T-cell (primary cell): ENCODE measurements around the gene PFDN5. TPM values are rescaled to one million over a fixed set of nuclear protein-coding genes. Genes with fewer than 3 reads are reported as not detected.
A peak's percentile ranks its signal among the peaks of the same experiment; 100 is the strongest.

Source experiments
- ATAC-seq, 4 experiments: fragments of 200-7000 bp in 3 of 4; fragments of 150-1000 bp in 1 of 4; cut with Tn5 transposase; replicated peaks in 1 of 4; 1 replicate in 3 of 4; 2 replicates in 1 of 4; pipeline ENCODE4 v1.10.0; 2021; ENCODE audit warnings: moderate library complexity in 3 of 4, mild to moderate bottlenecking in 2 of 4, moderate number of reproducible peaks in 1 of 4
- CTCF ChIA-PET, 2 donors: fragments of 300-600 bp; sonication (Branson Sonifier 250); formaldehyde crosslinking; loops; one replicate each; lab custom pipeline; 2022; ENCODE audit warnings: antibody characterized with exemption in 2 of 2; lab: Charles Lee
- POLR2A ChIA-PET, 2 donors: fragments of 300-600 bp; sonication (Branson Sonifier 250); formaldehyde crosslinking; loops; one replicate each; lab custom pipeline; 2022; ENCODE audit warnings: antibody characterized with exemption in 2 of 2; lab: Charles Lee
- DNase-seq, 35 experiments: peaks; one replicate each; pipeline versions ENCODE4 v3.0.0 to v3.0.0-alpha.2; 2013 to 2023
- H3K27ac ChIP-seq: one replicate; pipeline ENCODE4 v1.5.1; 2013; ENCODE audit warnings: low read length
- H3K27me3 ChIP-seq, 2 experiments: replicated peaks in 1 of 2; 1 replicate in 1 of 2; 2 replicates in 1 of 2; pipeline versions ENCODE4 v1.6.1 to v1.7.0; 2013; ENCODE audit warnings: low read length in 1 of 2, mixed read lengths in 1 of 2; ENCODE audit not compliant: control insufficient read depth in 2 of 2, insufficient read depth in 2 of 2; ENCODE audit errors: extremely low read depth in 1 of 2
- H3K36me3 ChIP-seq, 2 donors: 1 replicate in 1 of 2; 2 replicates in 1 of 2; pipeline versions ENCODE4 v1.6.1 to v1.7.0; 2013; ENCODE audit warnings: low read length in 1 of 2; ENCODE audit not compliant: control insufficient read depth in 2 of 2, insufficient read depth in 1 of 2; ENCODE audit errors: extremely low read depth in 1 of 2
- H3K4me1 ChIP-seq, 2 experiments: 1 replicate in 1 of 2; 2 replicates in 1 of 2; pipeline versions ENCODE4 v1.6.1 to v1.7.0; 2013; ENCODE audit warnings: low read length in 2 of 2, mixed read lengths in 1 of 2; ENCODE audit not compliant: insufficient read depth in 2 of 2, control insufficient read depth in 1 of 2; ENCODE audit errors: extremely low read depth in 1 of 2
- H3K4me3 ChIP-seq, 2 donors: 1 replicate in 1 of 2; 2 replicates in 1 of 2; pipeline versions ENCODE4 v1.5.1 to v1.7.0; 2013; ENCODE audit warnings: mild to moderate bottlenecking in 2 of 2, low read length in 1 of 2, moderate library complexity in 1 of 2; ENCODE audit not compliant: control insufficient read depth in 1 of 2; ENCODE audit errors: extremely low read depth in 1 of 2
- H3K9me3 ChIP-seq: 2 replicates; pipeline ENCODE4 v1.7.0; 2013
- H3K27ac Mint-ChIP-seq, 2 donors: one replicate each; pipeline ENCODE4 v1.8.0; 2020 to 2021; ENCODE audit warnings: mild to moderate bottlenecking in 2 of 2, mixed read lengths in 2 of 2
- H3K27me3 Mint-ChIP-seq, 2 donors: one replicate each; pipeline ENCODE4 v1.8.0; 2021 to 2022; ENCODE audit warnings: mixed read lengths in 2 of 2
- H3K36me3 Mint-ChIP-seq: one replicate; pipeline ENCODE4 v1.8.0; 2021; ENCODE audit warnings: mixed read lengths
- H3K4me1 Mint-ChIP-seq, 3 donors: one replicate each; pipeline ENCODE4 v1.8.0; 2020 to 2022; ENCODE audit warnings: mixed read lengths in 3 of 3, mild to moderate bottlenecking in 1 of 3
- H3K4me3 Mint-ChIP-seq, 3 donors: one replicate each; pipeline ENCODE4 v1.8.0; 2020 to 2022; ENCODE audit warnings: mild to moderate bottlenecking in 3 of 3, mixed read lengths in 3 of 3, moderate library complexity in 3 of 3
- H3K9me3 Mint-ChIP-seq, 3 donors: one replicate each; pipeline ENCODE4 v1.8.0; 2020 to 2022; ENCODE audit warnings: mixed read lengths in 3 of 3
- WGBS: methylation state at CpG from one replicate; pipeline ENCODE4 v1.1.5; 2013; ENCODE audit warnings: missing lambda C conversion rate; ENCODE audit not compliant: insufficient coverage; 5-methylcytosine and 5-hydroxymethylcytosine counted together
- total RNA-seq, 35 experiments: library from RNA in 6 of 35; stranded (reverse) in 6 of 35; fragments of 120-200 nt in 1 of 35; gene quantifications; one replicate each; pipeline versions ENCODE4 v1.2.1 to v1.2.4 and lab custom pipeline; 2013 to 2026

Gene PFDN5
- total RNA-seq, 5 donors from 2014 or later (not counting 1 experiment from before 2014, with no cell fraction given): 591 to 643 (median 612) TPM

DNA sequence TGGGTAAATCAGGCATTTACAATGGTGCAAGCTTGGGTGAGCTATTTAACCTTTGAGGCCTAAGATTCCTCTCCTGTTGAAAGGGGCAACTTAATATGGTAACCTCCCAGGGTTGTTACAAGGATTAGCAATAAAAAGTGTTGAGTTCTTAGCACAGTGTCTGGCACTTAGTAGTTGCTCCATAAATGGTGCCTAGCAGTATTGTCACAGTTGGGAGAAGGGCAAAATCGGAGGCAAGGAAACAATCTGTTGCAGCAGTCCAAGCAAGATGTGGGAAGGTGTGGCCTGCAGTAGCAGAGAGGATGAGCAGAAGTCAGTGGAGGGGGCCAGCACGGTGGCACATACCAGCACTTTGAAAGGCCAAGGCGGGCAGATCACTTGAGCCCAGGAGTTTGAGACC, 48.1 kb downstream of the PFDN5 start:
- 0% methylated on average over 1 of the region's 3 CpGs for WGBS
- Mint-ChIP-seq H3K9me3 (no peaks in the 10 kb centered on the region), H3K27me3 (peaks cover 1 to 4% of the 10 kb centered on the region in 2 donors), H3K36me3 (no peaks in the 10 kb centered on the region), H3K27ac (peak overlapping the region in 1 of 2 donors; percentile 91), H3K4me3 (peak overlapping the region; percentile 43 to 91 (median 63)), H3K4me1 (peaks cover 19 to 21% (median 20%) of the 10 kb centered on the region in 3 donors)
- ATAC-seq: no peak
- Histone ChIP-seq H3K27me3 (peaks cover 0 to 13% of the 10 kb centered on the region in 2 experiments), H3K36me3 (no peaks in the 10 kb centered on the region), H3K4me1 (peaks cover 6 to 15% of the 10 kb centered on the region in 2 experiments), H3K4me3 (no peak overlapping the region), H3K9me3 (no peaks in the 10 kb centered on the region), H3K27ac (no peak overlapping the region)
- no peak for DNase-seq
- ChIA-PET POLR2A (no interaction called here), CTCF (interaction anchor here in 1 of 2 donors (0.7 to 2.7 kb wide), 3 partner anchors 20 to 68 kb away, joined by 4 to 26 read pairs (median 4); partner anchors contain the start of gene AAAS)

DNA sequence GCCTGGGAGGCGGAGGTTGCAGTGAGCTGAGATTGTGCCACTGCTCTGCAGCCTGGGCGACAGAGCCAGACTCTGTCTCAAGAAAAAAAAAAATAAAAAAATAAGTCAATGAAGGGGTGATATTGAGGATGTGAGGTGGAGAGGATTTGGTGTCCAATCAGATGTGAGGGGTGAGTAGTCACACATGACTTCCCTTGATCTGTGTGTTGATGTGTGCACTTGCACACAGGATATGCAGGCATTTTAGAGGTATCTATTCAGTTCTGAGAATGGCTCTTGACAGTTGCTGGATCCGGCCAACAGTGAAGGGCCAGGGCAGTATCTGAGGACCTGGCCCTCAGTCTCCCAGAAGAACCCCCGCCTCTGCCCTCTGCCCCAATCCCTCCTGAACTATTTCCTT, 48.6 kb downstream of the PFDN5 start:
- H3K36me3 ChIP-seq: no peaks in the 10 kb centered on the region
- ATAC-seq (peak in 3 of 4 experiments; percentile 21 to 62 (median 47)), DNase-seq (peak in 3 of 35 experiments; percentile 4 to 42 (median 18))
- peaks cover 0 to 8% of the 10 kb centered on the region in 2 experiments for H3K27me3 ChIP-seq
- H3K9me3 ChIP-seq: no peaks in the 10 kb centered on the region
- Mint-ChIP-seq H3K9me3 (no peaks in the 10 kb centered on the region), H3K27ac (peak overlapping the region; percentile 73 to 85), H3K36me3 (no peaks in the 10 kb centered on the region), H3K4me3 (peak overlapping the region; percentile 72 to 91 (median 75)), H3K27me3 (peaks cover 0 to 3% of the 10 kb centered on the region in 2 donors), H3K4me1 (peaks cover 19 to 21% (median 20%) of the 10 kb centered on the region in 3 donors)
- 100% methylated on average over 1 of the region's 4 CpGs for WGBS
- H3K4me3 ChIP-seq: no peak overlapping the region
- peaks cover 6 to 15% of the 10 kb centered on the region in 2 experiments for H3K4me1 ChIP-seq
- POLR2A ChIA-PET: interaction anchor here (0.7 to 1.0 kb wide), 2 partner anchors 36 kb away, joined by 5 read pairs; partner anchors contain the start of gene SP1 (in 1 of the 2)
- H3K27ac ChIP-seq: no peak overlapping the region
- CTCF ChIA-PET: interaction anchor here in 1 of 2 donors (0.7 to 2.7 kb wide), 6 partner anchors 9 to 75 kb away, joined by 4 to 26 read pairs (median 4); partner anchors contain the start of genes AAAS and ESPL1

DNA sequence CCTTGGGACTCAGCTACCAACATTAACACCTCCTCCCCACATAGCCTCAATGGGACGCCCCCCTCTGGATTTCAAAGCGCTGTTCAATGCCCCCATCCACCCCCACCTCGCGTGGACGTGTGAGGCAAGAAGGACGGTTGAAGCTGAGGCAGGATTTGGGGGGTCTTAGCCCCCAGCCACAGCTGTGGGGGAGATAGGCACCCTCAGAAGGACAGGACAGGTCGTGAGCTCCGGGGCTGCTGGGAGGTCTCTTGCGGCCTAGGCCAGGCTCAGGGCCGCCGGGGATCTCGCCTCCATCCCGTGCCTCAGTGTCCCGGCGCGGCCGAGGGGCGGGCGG, 49.1 kb downstream of the PFDN5 start:
- peak in 3 of 4 experiments; percentile 5 to 38 (median 6) for ATAC-seq
- no peaks in the 10 kb centered on the region for H3K9me3 Mint-ChIP-seq
- 3% methylated on average over 14 of the region's 19 CpGs for WGBS
- ChIA-PET CTCF (interaction anchor here (0.5 to 2.7 kb wide), 15 partner anchors 8 to 185 kb away, joined by 3 to 26 read pairs (median 5); partner anchors contain the start of genes AAAS (in 2 of the 2), ESPL1 (in 1 of the 2), PFDN5 (in 1 of the 2) and SP1 (in 1 of the 2)), POLR2A (interaction anchor here (0.7 to 1.0 kb wide), 2 partner anchors 35 kb away, joined by 5 read pairs; partner anchors contain the start of gene SP1 (in 1 of the 2))
- H3K4me3 Mint-ChIP-seq: peak overlapping the region; percentile 72 to 91 (median 75)
- Histone ChIP-seq H3K27ac (no peak overlapping the region), H3K4me1 (peaks cover 6 to 15% of the 10 kb centered on the region in 2 experiments), H3K36me3 (no peaks in the 10 kb centered on the region), H3K9me3 (no peaks in the 10 kb centered on the region), H3K27me3 (peaks cover 0 to 5% of the 10 kb centered on the region in 2 experiments), H3K4me3 (peak overlapping the region in 1 of 2 donors; percentile 18)
- no peaks in the 10 kb centered on the region for H3K36me3 Mint-ChIP-seq
- peaks cover 0 to 3% of the 10 kb centered on the region in 2 donors for H3K27me3 Mint-ChIP-seq
- peak in 1 of 35 experiments; percentile 26 for DNase-seq
- peak overlapping the region; percentile 73 to 85 for H3K27ac Mint-ChIP-seq
- peaks cover 19 to 21% (median 20%) of the 10 kb centered on the region in 3 donors for H3K4me1 Mint-ChIP-seq

DNA sequence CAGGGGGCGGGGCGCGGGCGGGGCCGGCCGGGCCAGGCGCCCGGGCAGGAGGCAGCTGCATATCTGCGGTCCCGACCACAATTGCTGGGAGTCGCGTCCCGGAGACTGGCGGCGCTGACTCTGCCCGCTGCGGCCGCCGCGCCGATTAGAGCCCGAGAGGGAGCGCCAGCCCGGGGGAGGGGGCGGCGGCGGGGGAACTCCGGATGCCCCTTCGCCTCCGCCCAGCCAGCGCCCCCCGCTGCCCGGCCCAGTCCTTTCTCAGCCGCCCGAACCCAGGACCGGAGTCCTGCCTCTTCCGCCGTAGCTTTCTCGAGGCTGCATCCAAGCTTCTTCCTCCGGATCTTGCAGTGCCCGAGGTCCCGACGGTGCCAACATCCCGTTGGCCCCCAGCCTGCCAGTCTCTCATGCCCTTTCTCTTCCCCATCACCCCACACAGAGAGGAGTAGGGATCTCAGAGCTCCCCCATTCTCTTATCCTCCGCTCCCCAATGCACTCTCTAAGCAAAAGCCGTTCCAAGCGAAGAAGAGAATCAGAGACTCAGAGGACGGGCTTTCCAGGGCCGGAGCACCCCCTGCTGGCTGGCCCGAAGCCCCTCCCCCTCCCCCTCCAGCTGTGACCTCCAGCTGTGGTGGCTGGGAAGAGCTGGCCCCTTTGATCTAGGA, 49.6 kb downstream of the PFDN5 start:
- H3K4me1 Mint-ChIP-seq: peaks cover 19 to 21% (median 20%) of the 10 kb centered on the region in 3 donors
- peak overlapping the region; percentile 87 to 92 for H3K27ac Mint-ChIP-seq
- DNase-seq (peak; percentile 27 to 82 (median 56)), ATAC-seq (peak; percentile 74 to 84 (median 84))
- no peaks in the 10 kb centered on the region for H3K36me3 ChIP-seq
- 0% methylated on average over 45 of the region's 50 CpGs for WGBS
- ChIA-PET CTCF (interaction anchor here (0.5 to 2.7 kb wide), 17 partner anchors 8 to 307 kb away, joined by 3 to 26 read pairs (median 5); partner anchors contain the start of genes AAAS (in 2 of the 2), ESPL1 (in 1 of the 2), PFDN5 (in 1 of the 2) and SP1 (in 1 of the 2)), POLR2A (interaction anchor here (0.5 to 1.0 kb wide), 3 partner anchors 12 to 35 kb away, joined by 3 to 5 read pairs (median 5); partner anchors contain the start of gene SP1 (in 1 of the 2))
- peak overlapping the region; percentile 91 to 97 (median 91) for H3K4me3 Mint-ChIP-seq
- H3K27me3 Mint-ChIP-seq: peaks cover 0 to 3% of the 10 kb centered on the region in 2 donors
- H3K27me3 ChIP-seq: peaks cover 0 to 5% of the 10 kb centered on the region in 2 experiments
- no peaks in the 10 kb centered on the region for H3K9me3 Mint-ChIP-seq
- peak overlapping the region; percentile 28 for H3K27ac ChIP-seq
- no peaks in the 10 kb centered on the region for H3K36me3 Mint-ChIP-seq
- H3K9me3 ChIP-seq: no peaks in the 10 kb centered on the region
- peaks cover 6 to 15% of the 10 kb centered on the region in 2 experiments for H3K4me1 ChIP-seq
- peak overlapping the region; percentile 55 to 61 for H3K4me3 ChIP-seq

DNA sequence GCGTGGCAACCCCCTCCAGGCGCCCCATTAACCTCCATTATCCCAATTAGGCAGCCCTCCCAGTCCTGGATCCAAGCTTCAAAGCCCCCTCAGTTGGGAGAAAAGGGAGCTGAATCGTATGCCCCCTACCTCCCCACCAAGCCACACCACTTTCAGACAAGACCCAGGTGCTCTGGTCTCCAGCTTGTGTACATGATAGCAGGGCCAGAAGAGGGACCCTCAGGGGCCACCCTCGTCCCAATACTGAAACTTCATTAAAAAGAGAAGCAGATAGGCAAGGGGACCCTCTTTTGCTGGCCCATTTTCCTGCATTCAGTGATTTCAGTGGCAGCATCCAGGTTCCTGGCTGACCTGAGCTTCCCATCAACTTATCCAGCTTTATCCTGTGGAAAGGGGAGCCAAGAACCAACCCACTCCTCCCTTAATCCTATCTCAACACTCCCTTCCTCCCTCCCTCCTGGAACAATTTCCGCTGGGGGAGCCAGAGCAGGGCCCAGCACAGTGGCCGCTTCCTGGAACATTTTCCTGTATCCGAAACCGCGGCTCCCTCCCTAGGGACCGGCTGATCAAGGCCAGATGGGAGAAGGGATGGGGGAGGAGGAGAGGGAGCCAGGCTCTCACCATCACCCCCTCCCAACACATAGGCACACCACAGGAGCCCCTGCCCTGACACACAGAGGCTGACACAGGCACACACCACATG, 50.3 kb downstream of the PFDN5 start:
- ChIA-PET CTCF (interaction anchor here (0.6 to 2.7 kb wide), 14 partner anchors 10 to 307 kb away, joined by 3 to 26 read pairs (median 5); partner anchors contain the start of genes AAAS (in 2 of the 2), PFDN5 (in 1 of the 2), SP1 (in 1 of the 2) and SP7 (in 1 of the 2)), POLR2A (interaction anchor here in 1 of 2 donors (0.6 kb wide), 1 partner anchor 93 kb away, joined by 9 read pairs; no protein-coding TSS in a partner anchor)
- Mint-ChIP-seq H3K9me3 (no peaks in the 10 kb centered on the region), H3K4me1 (peaks cover 19 to 21% (median 20%) of the 10 kb centered on the region in 3 donors), H3K27me3 (peaks cover 0 to 3% of the 10 kb centered on the region in 2 donors), H3K4me3 (peak overlapping the region; percentile 91 to 97 (median 91)), H3K36me3 (no peaks in the 10 kb centered on the region), H3K27ac (peak overlapping the region in 1 of 2 donors; percentile 92)
- WGBS: 86% methylated on average over 1 of the region's 10 CpGs
- H3K9me3 ChIP-seq: no peaks in the 10 kb centered on the region
- DNase-seq: no peak
- H3K4me1 ChIP-seq: peaks cover 6 to 15% of the 10 kb centered on the region in 2 experiments
- no peaks in the 10 kb centered on the region for H3K36me3 ChIP-seq
- H3K27me3 ChIP-seq: no peaks in the 10 kb centered on the region
- peak overlapping the region in 1 of 2 donors; percentile 61 for H3K4me3 ChIP-seq
- H3K27ac ChIP-seq: peak overlapping the region; percentile 28
- ATAC-seq: peak in 2 of 4 experiments; percentile 3 to 10
